Mucosa of descending colon (tissue), 3 donors: ENCODE data around the gene EHBP1. TPM values are rescaled to one million over a fixed set of nuclear protein-coding genes. Genes with fewer than 3 reads are reported as not detected.

Experiments
- ATAC-seq: fragments of 200-7000 bp; cut with Tn5 transposase; one replicate; pipeline ENCODE4 v1.9.1; 2020; ENCODE audit warnings: mild to moderate bottlenecking, moderate library complexity
- DNase-seq, 3 donors: peaks; one replicate each; pipeline ENCODE4 v3.0.0-alpha.2; 2020
- H3K36me3 ChIP-seq: fragments of 200-600 bp; one replicate; pipeline ENCODE4 v1.8.0; 2021; ENCODE audit warnings: low read depth, mild to moderate bottlenecking
- H3K4me1 ChIP-seq: fragments of 200-600 bp; one replicate; pipeline ENCODE4 v1.8.0; 2021; ENCODE audit warnings: low read depth, mild to moderate bottlenecking
- H3K4me3 ChIP-seq: fragments of 200-600 bp; one replicate; pipeline ENCODE4 v1.8.0; 2021; ENCODE audit warnings: mild to moderate bottlenecking
- H3K9me3 ChIP-seq: fragments of 200-600 bp; one replicate; pipeline ENCODE4 v1.8.0; 2021; ENCODE audit warnings: mild to moderate bottlenecking
- intact Hi-C, 2 donors: fragments of 100-400 bp; cut with DNase I in 1 of 2; cut with micrococcal nuclease in 1 of 2; formaldehyde crosslinking; loops; one replicate each; pipeline versions ENCODE4 v1.11.0 to v1.11.1; 2022; cut with DNase I, micrococcal nuclease
- long read RNA-seq, 2 donors: library from polyadenylated mRNA; unstranded; transcript quantifications; one replicate each; pipeline ENCODE4 v2.0.0, GENCODE V29; 2019 to 2021
- total RNA-seq, 3 donors: library from RNA; stranded (reverse); fragmentation: NEBNext Ultra II Directional in 2 of 3; extraction: Animal tissue kit (Norgen Biotek cat#: 25700) in 2 of 3; gene quantifications; one replicate each; pipeline versions ENCODE4 v1.2.1 to v1.2.4, GENCODE V29; 2021 to 2023
- TF ChIP-seq, protein P1 (sequence below): fragments of 200-600 bp; IDR thresholded peaks from one replicate; pipeline ENCODE4 v1.8.0; 2022; ENCODE audit warnings: antibody characterized with exemption, mild to moderate bottlenecking
- donor health status: DM: no; HTN: no; CAD: no; lungs with moderate emphysema.
- donor health status: DM: no; HTN: no; CAD: no.
- donor health status: DM: no; HTN: yes; CAD: no.

EHBP1 gene
- total RNA-seq, result 100 to 1,000 TPM in 1 of 3 donors, 10 to 100 TPM in 2; 26.9 to 136 (median 28.2) TPM
- long read RNA-seq, donor 1, partial matches to known transcripts, result 6 of 20 reads
- long read RNA-seq, donor 1, other reads (novel, unspliced or antisense), result 12 of 20 reads
- long read RNA-seq, donor 2, partial matches to known transcripts, result 1 of 2 reads
- long read RNA-seq, donor 2, other reads (novel, unspliced or antisense), result 1 of 2 reads

DNA sequence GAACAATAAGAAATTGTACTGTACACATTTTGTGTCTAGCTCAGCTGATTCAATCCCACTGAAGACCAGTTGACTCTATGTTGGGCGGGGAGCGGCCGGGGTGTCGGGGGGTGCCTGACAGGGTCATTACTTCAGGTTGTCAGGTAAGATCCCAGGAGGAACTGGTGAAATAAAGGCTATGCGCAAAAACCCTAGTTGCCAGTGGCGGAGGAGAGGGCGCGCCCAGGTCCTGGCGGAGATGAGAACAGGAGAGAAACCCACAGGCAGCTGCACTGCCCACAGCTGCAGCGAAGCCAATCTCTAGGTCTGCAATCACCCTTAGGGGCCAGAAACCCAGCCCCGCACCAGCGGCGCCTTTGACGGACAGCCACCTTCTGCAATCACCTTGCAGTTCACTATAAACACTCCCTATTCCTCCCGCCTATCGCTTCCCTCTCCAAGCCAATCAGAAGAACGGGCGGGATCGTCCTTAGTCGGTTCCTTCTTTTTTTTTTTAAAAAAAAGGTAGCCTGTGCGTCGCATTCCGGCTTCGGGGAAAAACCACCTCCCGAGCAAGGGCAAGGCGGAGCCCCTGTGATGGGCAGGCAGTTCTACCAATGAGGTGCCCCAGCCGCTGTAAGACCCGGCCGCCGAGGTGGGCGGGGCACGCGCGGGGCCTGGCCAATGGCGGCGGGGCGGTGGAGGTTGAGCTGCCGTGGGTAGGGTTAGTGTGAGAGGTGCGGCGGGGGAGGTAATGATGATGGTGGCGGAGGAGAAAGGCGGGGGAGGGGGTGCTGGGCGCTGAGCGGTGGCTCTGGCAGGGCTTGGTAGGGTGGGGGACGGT, at the start of gene EHBP1:
Gene EHBP1, plus strand, starts transcription at position 707 of the 823 bp plus-strand sequence. CDS start 1,479 bp downstream, outside the sequence.
- intact Hi-C loops, result no loop called here
- Histone ChIP-seq H3K4me3 (peak within 1 kb of the TSS; percentile 75), H3K4me1 (peaks cover 15% of the 10 kb centered on the region), H3K9me3 (no peaks in the 10 kb centered on the region), H3K36me3 (peaks cover 5% of the 10 kb centered on the region)
- DNase-seq, result peak; percentile 99 to 100 (median 99)
- ATAC-seq, result peak; percentile 97
- TF ChIP-seq, protein P1, sequence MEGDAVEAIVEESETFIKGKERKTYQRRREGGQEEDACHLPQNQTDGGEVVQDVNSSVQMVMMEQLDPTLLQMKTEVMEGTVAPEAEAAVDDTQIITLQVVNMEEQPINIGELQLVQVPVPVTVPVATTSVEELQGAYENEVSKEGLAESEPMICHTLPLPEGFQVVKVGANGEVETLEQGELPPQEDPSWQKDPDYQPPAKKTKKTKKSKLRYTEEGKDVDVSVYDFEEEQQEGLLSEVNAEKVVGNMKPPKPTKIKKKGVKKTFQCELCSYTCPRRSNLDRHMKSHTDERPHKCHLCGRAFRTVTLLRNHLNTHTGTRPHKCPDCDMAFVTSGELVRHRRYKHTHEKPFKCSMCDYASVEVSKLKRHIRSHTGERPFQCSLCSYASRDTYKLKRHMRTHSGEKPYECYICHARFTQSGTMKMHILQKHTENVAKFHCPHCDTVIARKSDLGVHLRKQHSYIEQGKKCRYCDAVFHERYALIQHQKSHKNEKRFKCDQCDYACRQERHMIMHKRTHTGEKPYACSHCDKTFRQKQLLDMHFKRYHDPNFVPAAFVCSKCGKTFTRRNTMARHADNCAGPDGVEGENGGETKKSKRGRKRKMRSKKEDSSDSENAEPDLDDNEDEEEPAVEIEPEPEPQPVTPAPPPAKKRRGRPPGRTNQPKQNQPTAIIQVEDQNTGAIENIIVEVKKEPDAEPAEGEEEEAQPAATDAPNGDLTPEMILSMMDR, result no peak

- DNase-seq (no peak), ATAC-seq (no peak)
- H3K4me3 ChIP-seq, result no peak overlapping the region
- H3K36me3 ChIP-seq, result no peaks in the 10 kb centered on the region
- intact Hi-C loops, result no loop called here
- no peaks in the 10 kb centered on the region for H3K9me3 ChIP-seq
- TF ChIP-seq, protein P1, result no peak
- H3K4me1 ChIP-seq, result no peaks in the 10 kb centered on the region
These were observed 47.7 kb upstream of the EHBP1 start for GRCh38 chr2:62657783-62658182.

- no peaks in the 10 kb centered on the region for H3K4me1 ChIP-seq
- intact Hi-C loops, result no loop called here
- no peaks in the 10 kb centered on the region for H3K9me3 ChIP-seq
- H3K4me3 ChIP-seq, result no peak overlapping the region
- H3K36me3 ChIP-seq, result no peaks in the 10 kb centered on the region
- DNase-seq, result no peak
- no peak for ATAC-seq
- TF ChIP-seq, protein P1, result no peak
These were observed 46.6 kb upstream of the EHBP1 start for GRCh38 chr2:62658891-62659290.

DNA sequence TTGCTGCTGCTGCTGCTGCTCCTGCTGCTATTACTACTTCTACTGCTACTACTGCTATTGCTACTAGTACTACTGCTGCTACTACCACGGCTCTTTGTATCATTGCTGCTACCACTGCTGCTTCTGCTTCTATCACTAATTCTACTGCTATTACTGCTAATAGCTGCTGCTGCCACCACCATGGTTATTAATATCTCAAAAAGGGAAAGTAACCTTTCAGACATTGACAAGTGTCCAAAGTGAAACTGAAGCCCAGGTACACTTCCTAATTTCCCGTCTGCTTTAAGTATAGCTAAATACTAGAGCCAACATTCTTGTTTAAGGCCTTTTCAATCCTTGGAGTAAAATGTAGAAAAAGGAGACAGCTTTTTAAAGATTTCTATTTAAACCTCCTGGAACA, 45.4 kb upstream of the EHBP1 start:
- H3K4me1 ChIP-seq, result no peaks in the 10 kb centered on the region
- no peaks in the 10 kb centered on the region for H3K36me3 ChIP-seq
- H3K4me3 ChIP-seq, result no peak overlapping the region
- intact Hi-C loops, result no loop called here
- TF ChIP-seq, protein P1, result no peak
- no peak for DNase-seq
- H3K9me3 ChIP-seq, result no peaks in the 10 kb centered on the region
- ATAC-seq, result no peak

- H3K4me3 ChIP-seq, result no peak overlapping the region
- ATAC-seq, result no peak
- H3K4me1 ChIP-seq, result no peaks in the 10 kb centered on the region
These were observed 44.8 kb upstream of the EHBP1 start for GRCh38 chr2:62660582-62661262.

More at GRCh38 chr2:62660582-62661262, 44.8 kb upstream of the EHBP1 start:
- no peak for DNase-seq
- TF ChIP-seq, protein P1, result no peak
- no peaks in the 10 kb centered on the region for H3K36me3 ChIP-seq
- intact Hi-C loops, result no loop called here
- no peaks in the 10 kb centered on the region for H3K9me3 ChIP-seq
